IMR-90 (cell line): ENCODE measurements around the gene SIDT1.
"Not testable (repeated sequence)": the region's sequence is repeated elsewhere in the genome, so short reads cannot be mapped to it uniquely, and the experiment has no call there.

ENCODE experiments used
- BHLHE40 ChIP-seq: fragments of 150-350 bp; IDR thresholded peaks from 2 replicates; pipeline ENCODE4 v1.6.1; 2016; ENCODE audit warnings: mild to moderate bottlenecking, low read depth, low read length
- CEBPB ChIP-seq: IDR thresholded peaks from 2 replicates; pipeline ENCODE4 v1.6.1; 2012; ENCODE audit warnings: low read depth, low read length, improper control_type of control experiment
- CHD1 ChIP-seq: IDR thresholded peaks from 2 replicates; pipeline ENCODE4 v1.6.1; 2012; ENCODE audit warnings: low read depth, low read length, improper control_type of control experiment
- MXI1 ChIP-seq: IDR thresholded peaks from 2 replicates; pipeline ENCODE4 v1.6.1; 2012; ENCODE audit warnings: low read depth, mild to moderate bottlenecking, low read length, moderate library complexity, borderline replicate concordance
- NFE2L2 ChIP-seq: fragments of 150-350 bp; IDR thresholded peaks from 2 replicates; pipeline ENCODE4 v1.6.1; 2016; ENCODE audit warnings: low read depth, mild to moderate bottlenecking, low read length
- POLR2A ChIP-seq: IDR thresholded peaks from 2 replicates; pipeline ENCODE4 v1.6.1; 2012; ENCODE audit warnings: mild to moderate bottlenecking, low read depth, low read length
- RAD21 ChIP-seq: IDR thresholded peaks from 2 replicates; pipeline ENCODE4 v1.6.1; 2012; ENCODE audit warnings: low read length, improper control_type of control experiment
- RCOR1 ChIP-seq: IDR thresholded peaks from 2 replicates; pipeline ENCODE4 v1.6.1; 2012; ENCODE audit warnings: mild to moderate bottlenecking, low read length, improper control_type of control experiment; ENCODE audit not compliant: insufficient replicate concordance
- SMC3 ChIP-seq: fragments of 150-350 bp; IDR thresholded peaks from 2 replicates; pipeline ENCODE4 v1.6.1; 2016; ENCODE audit warnings: low read depth, mild to moderate bottlenecking, antibody characterized with exemption, low read length, moderate library complexity
- TF ChIP-seq, protein P1 (sequence below): conservative IDR thresholded peaks from 2 replicates; pipeline ENCODE4 v1.5.1; 2012; ENCODE audit warnings: mild to moderate bottlenecking, low read depth, low read length, improper control_type of control experiment

DNA sequence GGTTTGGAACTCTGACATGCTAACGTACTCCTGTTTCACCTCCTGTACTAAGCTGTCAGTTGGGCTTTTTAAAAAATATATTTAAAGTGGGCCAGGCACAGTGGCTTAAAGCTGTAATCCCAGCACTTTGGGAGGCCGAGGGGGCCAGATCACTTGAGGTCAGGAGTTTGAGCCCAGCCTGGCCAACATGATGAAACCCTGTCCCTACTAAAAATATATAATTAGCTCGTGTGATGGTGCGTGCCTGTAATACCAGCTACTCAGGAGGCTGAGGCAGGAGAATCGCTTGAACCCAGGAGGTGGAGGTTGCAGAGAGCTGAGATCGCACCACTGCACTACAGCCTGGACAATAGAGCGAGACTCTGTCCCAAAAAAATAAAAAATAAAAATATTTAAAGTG lies 103.7 kb downstream of the SIDT1 start:
- TF ChIP-seq, protein P1, sequence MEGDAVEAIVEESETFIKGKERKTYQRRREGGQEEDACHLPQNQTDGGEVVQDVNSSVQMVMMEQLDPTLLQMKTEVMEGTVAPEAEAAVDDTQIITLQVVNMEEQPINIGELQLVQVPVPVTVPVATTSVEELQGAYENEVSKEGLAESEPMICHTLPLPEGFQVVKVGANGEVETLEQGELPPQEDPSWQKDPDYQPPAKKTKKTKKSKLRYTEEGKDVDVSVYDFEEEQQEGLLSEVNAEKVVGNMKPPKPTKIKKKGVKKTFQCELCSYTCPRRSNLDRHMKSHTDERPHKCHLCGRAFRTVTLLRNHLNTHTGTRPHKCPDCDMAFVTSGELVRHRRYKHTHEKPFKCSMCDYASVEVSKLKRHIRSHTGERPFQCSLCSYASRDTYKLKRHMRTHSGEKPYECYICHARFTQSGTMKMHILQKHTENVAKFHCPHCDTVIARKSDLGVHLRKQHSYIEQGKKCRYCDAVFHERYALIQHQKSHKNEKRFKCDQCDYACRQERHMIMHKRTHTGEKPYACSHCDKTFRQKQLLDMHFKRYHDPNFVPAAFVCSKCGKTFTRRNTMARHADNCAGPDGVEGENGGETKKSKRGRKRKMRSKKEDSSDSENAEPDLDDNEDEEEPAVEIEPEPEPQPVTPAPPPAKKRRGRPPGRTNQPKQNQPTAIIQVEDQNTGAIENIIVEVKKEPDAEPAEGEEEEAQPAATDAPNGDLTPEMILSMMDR = not testable (repeated sequence)
- TF ChIP-seq CHD1, POLR2A, MXI1, RCOR1, SMC3, NFE2L2, BHLHE40, CEBPB, RAD21: not testable (repeated sequence)
